Panc1 (cell line): Measurements from ENCODE around the gene FBLIM1.

Experiments
- CTCF ChIP-seq: fragments of 450-650 bp; IDR thresholded peaks from 2 replicates; pipeline ENCODE4 v1.5.1; 2017; ENCODE audit warnings: mild to moderate bottlenecking
- SIN3A ChIP-seq: IDR thresholded peaks from 2 replicates; pipeline ENCODE4 v1.6.1; 2012; ENCODE audit warnings: low read depth, mild to moderate bottlenecking, low read length, moderate library complexity, borderline replicate concordance; ENCODE audit not compliant: insufficient read depth

- TF ChIP-seq CTCF (no peak), SIN3A (no peak)
These were observed 7.7 kb upstream of the FBLIM1 start for GRCh38 chr1:15750924-15751323.
